GM12878 (cell line): ENCODE results near the gene TMEM132C. TPM values are rescaled to one million over a fixed set of nuclear protein-coding genes. Genes with fewer than 3 reads are reported as not detected.

Experiments used
- ATAC-seq: fragments of 200-7000 bp; cut with Tn5 transposase; 3 replicates; pipeline ENCODE4 v1.9.1; 2020; ENCODE audit warnings: mild to moderate bottlenecking, moderate library complexity
- BruUV-seq: library from RNA; stranded (reverse); fragments of 400-500 nt; replicated peaks from 2 replicates; lab custom pipeline; 2021; lab: Mats Ljungman, UMichigan
- CTCF ChIA-PET: fragments of 300-600 bp; sonication (Branson Sonifier 250); formaldehyde crosslinking; extraction: SDS; loops from one replicate; lab custom pipeline; 2021; ENCODE audit warnings: inconsistent platforms; lab: Yijun Ruan, JAX
- POLR2A ChIA-PET: fragments of 350-600 bp; formaldehyde crosslinking; extraction: SDS; loops from one replicate; lab custom pipeline; 2021; ENCODE audit warnings: inconsistent platforms; lab: Charles Lee
- RAD21 ChIA-PET: fragments of 300-600 bp; sonication (Branson Sonifier 250); formaldehyde crosslinking; loops from one replicate; lab custom pipeline; 2023; ENCODE audit warnings: antibody characterized with exemption; ENCODE audit not compliant: unreplicated experiment; lab: Charles Lee
- SMC1A ChIA-PET: fragments of 300-600 bp; sonication (Branson Sonifier 250); formaldehyde crosslinking; loops from one replicate; lab custom pipeline; 2023; ENCODE audit not compliant: unreplicated experiment, uncharacterized antibody; lab: Charles Lee
- DNase-seq: peaks from one replicate; pipeline ENCODE4 v3.0.0-alpha.2; 2011; ENCODE audit warnings: low read depth, low spot score
- FAIRE-seq: peaks from 3 replicates; lab custom pipeline; 2011; peaks lifted over from hg19 to GRCh38; lab: Jason Lieb, UNC
- H2AFZ ChIP-seq: 2 replicates; pipeline ENCODE4 v1.6.0; 2011; ENCODE audit warnings: low read depth, low read length, control low read depth; ENCODE audit not compliant: control insufficient read depth
- H3K27ac ChIP-seq: 2 replicates; pipeline ENCODE4 v1.5.1; 2011; ENCODE audit warnings: control low read depth; ENCODE audit not compliant: control insufficient read depth, insufficient read depth
- H3K27me3 ChIP-seq, 2 experiments: replicated peaks in 1 of 2; 2 replicates each; pipeline versions ENCODE4 v1.6.0 to v1.6.1; 2011; ENCODE audit warnings: low read length in 1 of 2; ENCODE audit not compliant: control insufficient read depth in 2 of 2, insufficient read depth in 2 of 2
- H3K36me3 ChIP-seq, 2 experiments: 2 replicates each; pipeline ENCODE4 v1.5.1; 2011; ENCODE audit warnings: low read length in 1 of 2; ENCODE audit not compliant: control insufficient read depth in 2 of 2, insufficient read depth in 2 of 2
- H3K4me1 ChIP-seq: 2 replicates; pipeline ENCODE4 v1.6.1; 2011; ENCODE audit warnings: mild to moderate bottlenecking, low read length, moderate library complexity, mixed read lengths; ENCODE audit not compliant: control insufficient read depth, insufficient read depth
- H3K4me2 ChIP-seq: 2 replicates; pipeline ENCODE4 v1.6.0; 2011; ENCODE audit warnings: control low read depth; ENCODE audit not compliant: control insufficient read depth, insufficient read depth
- H3K4me3 ChIP-seq: fragments of 200-600 bp; sonication (generic); 2 replicates; pipeline ENCODE4 v1.5.1; 2016
- H3K79me2 ChIP-seq: 2 replicates; pipeline ENCODE4 v1.6.0; 2011; ENCODE audit warnings: low read length; ENCODE audit not compliant: control insufficient read depth, insufficient read depth
- H3K9ac ChIP-seq: 2 replicates; pipeline ENCODE4 v1.8.0; 2011; ENCODE audit warnings: low read length, control low read depth, mixed read lengths; ENCODE audit not compliant: control insufficient read depth, insufficient read depth
- H3K9me3 ChIP-seq: replicated peaks from 3 replicates; pipeline ENCODE4 v1.5.1; 2011; ENCODE audit warnings: mild to moderate bottlenecking, low read length; ENCODE audit not compliant: control insufficient read depth, insufficient read depth
- H4K20me1 ChIP-seq: 2 replicates; pipeline ENCODE4 v1.6.0; 2011; ENCODE audit not compliant: control insufficient read depth, insufficient read depth
- HCFC1 ChIP-seq: fragments of 150-350 bp; IDR thresholded peaks from 2 replicates; pipeline ENCODE4 v1.6.1; 2014; ENCODE audit warnings: low read length
- HDAC2 ChIP-seq: fragments of 200-600 bp; sonication (generic); IDR thresholded peaks from 2 replicates; pipeline ENCODE4 v1.6.1; 2017
- MEF2A ChIP-seq: IDR thresholded peaks from 2 replicates; pipeline ENCODE4 v1.6.1; 2011; ENCODE audit warnings: low read depth, mild to moderate bottlenecking, low read length, moderate library complexity; ENCODE audit not compliant: insufficient read depth
- RAD51 ChIP-seq: fragments of 450-650 bp; IDR thresholded peaks from 2 replicates; pipeline ENCODE4 v1.6.1; 2016; ENCODE audit warnings: moderate library complexity, mild to moderate bottlenecking, inconsistent platforms
- ZNF622 ChIP-seq: fragments of 450-650 bp; IDR thresholded peaks from 2 replicates; pipeline ENCODE4 v1.6.1; 2017; ENCODE audit warnings: mild to moderate bottlenecking, inconsistent platforms
- WGBS: methylation state at CpG from one replicate; pipeline ENCODE4 v1.1.6; 2016; ENCODE audit warnings: low lambda C conversion rate; ENCODE audit not compliant: insufficient replicate concordance, insufficient coverage; ENCODE audit errors: missing lambda C conversion rate; 5-methylcytosine and 5-hydroxymethylcytosine counted together
- in situ Hi-C: fragments of 300-500 bp; cut with MboI; formaldehyde crosslinking; loops from 9 replicates; pipeline ENCODE4 v1.14.3; 2018; ENCODE audit warnings: mixed read lengths
- intact Hi-C: fragments of 100-400 bp; cut with micrococcal nuclease; formaldehyde crosslinking; loops from one replicate; pipeline ENCODE4 v1.14.2; 2022; ENCODE audit not compliant: unreplicated experiment
- polyA plus RNA-seq, 11 experiments: library from polyadenylated mRNA; depleted of rRNA in 4 of 11; unstranded in 6 of 11; stranded (reverse) in 5 of 11; fragments of >200 nt; fragmentation: Nextera tagmentation in 4 of 11; fragmentation: Illumina TruSeq in 1 of 11; extraction: Ambion mirVana in 4 of 11; extraction: Trizol in 1 of 11; gene quantifications; 1 replicate in 1 of 11; 2 replicates in 10 of 11; pipeline versions ENCODE4 v1.2.1 to v1.2.3, GENCODE V29; 2011 to 2016; ENCODE audit warnings: inconsistent platforms in 2 of 11, missing spikeins in 2 of 11, low read depth in 1 of 11
- total RNA-seq, 4 experiments: library from RNA; depleted of rRNA in 3 of 4; stranded (reverse); fragments of >200 nt in 3 of 4; fragmentation: Illumina TruSeq in 1 of 4; extraction: Trizol in 1 of 4; gene quantifications; 2 replicates each; pipeline versions ENCODE4 v1.2.1 to v1.2.3, GENCODE V29; 2013 to 2021
- TF ChIP-seq, protein P1 (sequence below): IDR thresholded peaks from 2 replicates; pipeline ENCODE4 v1.6.1; 2012; ENCODE audit warnings: improper control_type of control experiment, low read depth, low read length; ENCODE audit not compliant: insufficient replicate concordance
- TF ChIP-seq, protein P2 (sequence below): IDR thresholded peaks from 2 replicates; pipeline ENCODE4 v1.6.1; 2012; ENCODE audit warnings: low read depth, low read length, improper control_type of control experiment
- TF ChIP-seq, protein P3 (sequence below): IDR thresholded peaks from 2 replicates; pipeline ENCODE4 v1.6.1; 2011; ENCODE audit warnings: borderline replicate concordance, low read depth, mild to moderate bottlenecking, moderate library complexity, mixed read lengths, low read length; ENCODE audit not compliant: insufficient read depth; ENCODE audit errors: extremely low read length

TMEM132C gene
- total and polyA plus RNA-seq, 10 of the 15 experiments (the other 5 are each of a cell fraction or from before 2014, with no cell fraction given) = not detected

DNA sequence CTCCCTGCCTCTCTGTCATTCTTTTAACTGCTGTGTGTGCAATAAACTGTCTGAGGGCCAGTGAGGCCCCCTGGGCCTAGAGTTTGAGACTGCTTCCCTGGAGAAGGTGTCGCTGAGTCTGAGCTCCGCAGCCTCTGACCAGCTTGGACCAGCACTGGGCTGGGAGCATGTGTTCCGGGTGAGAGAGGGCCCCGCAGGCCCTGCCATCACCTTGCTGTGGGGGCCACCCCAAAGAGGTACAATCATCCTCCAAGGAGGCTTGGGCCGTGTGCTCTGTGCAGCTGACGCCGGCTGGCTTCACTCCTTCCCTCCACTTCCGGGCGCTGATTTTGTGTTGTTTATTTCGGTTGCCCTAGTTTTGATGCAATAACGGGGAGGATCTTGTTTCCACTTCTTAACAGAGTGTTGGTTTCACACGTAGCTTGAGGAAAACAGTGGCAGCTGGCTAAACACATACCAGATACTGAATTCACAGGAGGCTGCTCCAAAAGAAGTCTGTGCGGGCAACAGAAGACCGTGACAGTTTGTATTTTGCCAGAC, 121.6 kb downstream of the TMEM132C start:
- in situ Hi-C loops = no loop called here
- H3K4me3 ChIP-seq = no peak overlapping the region
- ChIA-PET POLR2A (no interaction called here), RAD21 (no interaction called here), CTCF (interaction anchor here (0.6 to 2.1 kb wide), 5 partner anchors 15 to 143 kb away, joined by 3 to 11 read pairs (median 4); no protein-coding TSS in a partner anchor), SMC1A (interaction anchor here (0.6 to 1.2 kb wide), 2 partner anchors 11 to 675 kb away, joined by 3 read pairs; no protein-coding TSS in a partner anchor)
- H3K4me1 ChIP-seq = no peaks in the 10 kb centered on the region
- no peak overlapping the region for H3K9ac ChIP-seq
- intact Hi-C loops = loop anchor here (1.0 kb wide), 1 partner anchor 129 kb away; no protein-coding TSS in a partner anchor
- BruUV-seq = no TSS peak
- FAIRE-seq (no peak), DNase-seq (no peak), ATAC-seq (no peak)
- no peaks in the 10 kb centered on the region for H3K9me3 ChIP-seq
- H4K20me1 ChIP-seq = no peaks in the 10 kb centered on the region
- no peak overlapping the region for H3K4me2 ChIP-seq
- TF ChIP-seq RAD51 (no peak), MEF2A (no peak), HCFC1 (no peak), ZNF622 (no peak), HDAC2 (no peak)
- TF ChIP-seq, protein P1, sequence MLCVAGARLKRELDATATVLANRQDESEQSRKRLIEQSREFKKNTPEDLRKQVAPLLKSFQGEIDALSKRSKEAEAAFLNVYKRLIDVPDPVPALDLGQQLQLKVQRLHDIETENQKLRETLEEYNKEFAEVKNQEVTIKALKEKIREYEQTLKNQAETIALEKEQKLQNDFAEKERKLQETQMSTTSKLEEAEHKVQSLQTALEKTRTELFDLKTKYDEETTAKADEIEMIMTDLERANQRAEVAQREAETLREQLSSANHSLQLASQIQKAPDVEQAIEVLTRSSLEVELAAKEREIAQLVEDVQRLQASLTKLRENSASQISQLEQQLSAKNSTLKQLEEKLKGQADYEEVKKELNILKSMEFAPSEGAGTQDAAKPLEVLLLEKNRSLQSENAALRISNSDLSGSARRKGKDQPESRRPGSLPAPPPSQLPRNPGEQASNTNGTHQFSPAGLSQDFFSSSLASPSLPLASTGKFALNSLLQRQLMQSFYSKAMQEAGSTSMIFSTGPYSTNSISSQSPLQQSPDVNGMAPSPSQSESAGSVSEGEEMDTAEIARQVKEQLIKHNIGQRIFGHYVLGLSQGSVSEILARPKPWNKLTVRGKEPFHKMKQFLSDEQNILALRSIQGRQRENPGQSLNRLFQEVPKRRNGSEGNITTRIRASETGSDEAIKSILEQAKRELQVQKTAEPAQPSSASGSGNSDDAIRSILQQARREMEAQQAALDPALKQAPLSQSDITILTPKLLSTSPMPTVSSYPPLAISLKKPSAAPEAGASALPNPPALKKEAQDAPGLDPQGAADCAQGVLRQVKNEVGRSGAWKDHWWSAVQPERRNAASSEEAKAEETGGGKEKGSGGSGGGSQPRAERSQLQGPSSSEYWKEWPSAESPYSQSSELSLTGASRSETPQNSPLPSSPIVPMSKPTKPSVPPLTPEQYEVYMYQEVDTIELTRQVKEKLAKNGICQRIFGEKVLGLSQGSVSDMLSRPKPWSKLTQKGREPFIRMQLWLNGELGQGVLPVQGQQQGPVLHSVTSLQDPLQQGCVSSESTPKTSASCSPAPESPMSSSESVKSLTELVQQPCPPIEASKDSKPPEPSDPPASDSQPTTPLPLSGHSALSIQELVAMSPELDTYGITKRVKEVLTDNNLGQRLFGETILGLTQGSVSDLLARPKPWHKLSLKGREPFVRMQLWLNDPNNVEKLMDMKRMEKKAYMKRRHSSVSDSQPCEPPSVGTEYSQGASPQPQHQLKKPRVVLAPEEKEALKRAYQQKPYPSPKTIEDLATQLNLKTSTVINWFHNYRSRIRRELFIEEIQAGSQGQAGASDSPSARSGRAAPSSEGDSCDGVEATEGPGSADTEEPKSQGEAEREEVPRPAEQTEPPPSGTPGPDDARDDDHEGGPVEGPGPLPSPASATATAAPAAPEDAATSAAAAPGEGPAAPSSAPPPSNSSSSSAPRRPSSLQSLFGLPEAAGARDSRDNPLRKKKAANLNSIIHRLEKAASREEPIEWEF = no peak
- TF ChIP-seq, protein P2, sequence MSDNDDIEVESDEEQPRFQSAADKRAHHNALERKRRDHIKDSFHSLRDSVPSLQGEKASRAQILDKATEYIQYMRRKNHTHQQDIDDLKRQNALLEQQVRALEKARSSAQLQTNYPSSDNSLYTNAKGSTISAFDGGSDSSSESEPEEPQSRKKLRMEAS = no peak
- TF ChIP-seq, protein P3, sequence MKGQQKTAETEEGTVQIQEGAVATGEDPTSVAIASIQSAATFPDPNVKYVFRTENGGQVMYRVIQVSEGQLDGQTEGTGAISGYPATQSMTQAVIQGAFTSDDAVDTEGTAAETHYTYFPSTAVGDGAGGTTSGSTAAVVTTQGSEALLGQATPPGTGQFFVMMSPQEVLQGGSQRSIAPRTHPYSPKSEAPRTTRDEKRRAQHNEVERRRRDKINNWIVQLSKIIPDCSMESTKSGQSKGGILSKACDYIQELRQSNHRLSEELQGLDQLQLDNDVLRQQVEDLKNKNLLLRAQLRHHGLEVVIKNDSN = no peak
- no peaks in the 10 kb centered on the region for H3K36me3 ChIP-seq
- peaks cover 0 to 2% of the 10 kb centered on the region in 2 experiments; a peak in 2 of 4 replicates for H3K27me3 ChIP-seq
- H3K79me2 ChIP-seq = no peaks in the 10 kb centered on the region
- no peak overlapping the region for H2AFZ ChIP-seq
- H3K27ac ChIP-seq = no peak overlapping the region
- WGBS = 27% methylated on average over 14 of the region's 14 CpGs
